HFFc6 (cell line): ENCODE measurements around the gene TRIP10. TPM values are rescaled to one million over a fixed set of nuclear protein-coding genes. Genes with fewer than 3 reads are reported as not detected.
"Not testable (repeated sequence)": the region's sequence is repeated elsewhere in the genome, so short reads cannot be mapped to it uniquely, and the experiment has no call there.

ENCODE experiments used
- DNase-seq: peaks from one replicate; pipeline ENCODE4 v3.0.0-alpha.2; 2018
- H3K27ac Mint-ChIP-seq: 2 replicates; pipeline ENCODE4 v1.8.0; 2020; ENCODE audit warnings: mild to moderate bottlenecking, mixed read lengths
- H3K27me3 Mint-ChIP-seq: 2 replicates; pipeline ENCODE4 v1.8.0; 2021; ENCODE audit warnings: mild to moderate bottlenecking, moderate library complexity, mixed read lengths; ENCODE audit not compliant: insufficient read depth
- H3K36me3 Mint-ChIP-seq: 2 replicates; pipeline ENCODE4 v1.8.0; 2021; ENCODE audit warnings: low read depth, mixed read lengths
- H3K4me1 Mint-ChIP-seq: 2 replicates; pipeline ENCODE4 v1.8.0; 2020; ENCODE audit warnings: low read depth, mixed read lengths
- H3K4me3 Mint-ChIP-seq: 2 replicates; pipeline ENCODE4 v1.8.0; 2020; ENCODE audit warnings: mild to moderate bottlenecking, moderate library complexity, mixed read lengths
- H3K9me3 Mint-ChIP-seq: 2 replicates; pipeline ENCODE4 v1.8.0; 2020; ENCODE audit warnings: mild to moderate bottlenecking, mixed read lengths
- total RNA-seq, 6 experiments: library from RNA; stranded (reverse); fragmentation: NEBNext Ultra II Directional; extraction: Animal tissue kit (Norgen Biotek cat#: 25700); gene quantifications; 2 replicates in 1 of 6; 3 replicates in 5 of 6; pipeline ENCODE4 v1.2.3, GENCODE V29; 2021
- TF ChIP-seq, protein P1 (sequence below): fragments of 200-600 bp; sonication (generic); IDR thresholded peaks from 2 replicates; pipeline ENCODE4 v1.5.0; 2021; ENCODE audit warnings: antibody characterized with exemption, mild to moderate bottlenecking

Gene TRIP10
- total RNA-seq, 6 experiments from 2014 or later: 46.1 to 53.3 (median 48.8) TPM

DNA sequence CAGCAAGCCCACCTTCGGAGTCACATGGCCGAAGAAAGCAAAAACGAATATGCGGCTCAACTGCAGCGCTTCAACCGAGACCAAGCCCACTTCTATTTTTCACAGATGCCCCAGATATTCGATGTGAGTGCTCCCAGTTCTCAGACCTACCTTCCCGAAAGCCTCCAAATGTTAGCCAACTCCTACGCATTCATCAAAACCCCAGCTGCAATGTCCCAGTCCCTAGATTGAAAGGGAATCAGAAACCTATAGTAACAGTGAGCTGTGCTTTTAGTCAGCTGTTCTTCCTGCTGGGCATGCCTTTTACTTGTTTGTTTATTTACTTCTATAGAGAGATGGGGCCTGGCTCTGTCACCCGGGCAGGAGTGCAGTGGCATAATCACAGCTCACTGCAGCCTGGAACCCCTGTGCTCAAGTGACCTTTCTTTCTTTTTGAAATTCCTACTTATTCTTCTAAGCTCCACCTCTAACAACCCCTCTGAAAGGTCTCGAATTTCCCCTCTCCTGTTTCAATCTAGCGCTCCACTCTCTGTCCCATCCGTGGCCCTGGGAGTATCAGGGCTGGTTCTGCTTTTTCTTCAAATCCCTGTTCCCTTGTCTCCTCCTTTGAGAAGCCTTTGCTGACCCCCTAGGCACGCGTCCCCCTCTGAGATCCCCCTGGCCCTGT is 4.4 kb downstream of the TRIP10 start:
- Mint-ChIP-seq H3K4me3 (peak overlapping the region; percentile 82), H3K36me3 (peaks cover 28% of the 10 kb centered on the region), H3K27me3 (peaks cover 2% of the 10 kb centered on the region), H3K27ac (peak overlapping the region; percentile 95), H3K4me1 (peaks cover 54% of the 10 kb centered on the region), H3K9me3 (no peaks in the 10 kb centered on the region)
- peak; percentile 31 for DNase-seq
- TF ChIP-seq, protein P1, sequence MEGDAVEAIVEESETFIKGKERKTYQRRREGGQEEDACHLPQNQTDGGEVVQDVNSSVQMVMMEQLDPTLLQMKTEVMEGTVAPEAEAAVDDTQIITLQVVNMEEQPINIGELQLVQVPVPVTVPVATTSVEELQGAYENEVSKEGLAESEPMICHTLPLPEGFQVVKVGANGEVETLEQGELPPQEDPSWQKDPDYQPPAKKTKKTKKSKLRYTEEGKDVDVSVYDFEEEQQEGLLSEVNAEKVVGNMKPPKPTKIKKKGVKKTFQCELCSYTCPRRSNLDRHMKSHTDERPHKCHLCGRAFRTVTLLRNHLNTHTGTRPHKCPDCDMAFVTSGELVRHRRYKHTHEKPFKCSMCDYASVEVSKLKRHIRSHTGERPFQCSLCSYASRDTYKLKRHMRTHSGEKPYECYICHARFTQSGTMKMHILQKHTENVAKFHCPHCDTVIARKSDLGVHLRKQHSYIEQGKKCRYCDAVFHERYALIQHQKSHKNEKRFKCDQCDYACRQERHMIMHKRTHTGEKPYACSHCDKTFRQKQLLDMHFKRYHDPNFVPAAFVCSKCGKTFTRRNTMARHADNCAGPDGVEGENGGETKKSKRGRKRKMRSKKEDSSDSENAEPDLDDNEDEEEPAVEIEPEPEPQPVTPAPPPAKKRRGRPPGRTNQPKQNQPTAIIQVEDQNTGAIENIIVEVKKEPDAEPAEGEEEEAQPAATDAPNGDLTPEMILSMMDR: no peak

DNA sequence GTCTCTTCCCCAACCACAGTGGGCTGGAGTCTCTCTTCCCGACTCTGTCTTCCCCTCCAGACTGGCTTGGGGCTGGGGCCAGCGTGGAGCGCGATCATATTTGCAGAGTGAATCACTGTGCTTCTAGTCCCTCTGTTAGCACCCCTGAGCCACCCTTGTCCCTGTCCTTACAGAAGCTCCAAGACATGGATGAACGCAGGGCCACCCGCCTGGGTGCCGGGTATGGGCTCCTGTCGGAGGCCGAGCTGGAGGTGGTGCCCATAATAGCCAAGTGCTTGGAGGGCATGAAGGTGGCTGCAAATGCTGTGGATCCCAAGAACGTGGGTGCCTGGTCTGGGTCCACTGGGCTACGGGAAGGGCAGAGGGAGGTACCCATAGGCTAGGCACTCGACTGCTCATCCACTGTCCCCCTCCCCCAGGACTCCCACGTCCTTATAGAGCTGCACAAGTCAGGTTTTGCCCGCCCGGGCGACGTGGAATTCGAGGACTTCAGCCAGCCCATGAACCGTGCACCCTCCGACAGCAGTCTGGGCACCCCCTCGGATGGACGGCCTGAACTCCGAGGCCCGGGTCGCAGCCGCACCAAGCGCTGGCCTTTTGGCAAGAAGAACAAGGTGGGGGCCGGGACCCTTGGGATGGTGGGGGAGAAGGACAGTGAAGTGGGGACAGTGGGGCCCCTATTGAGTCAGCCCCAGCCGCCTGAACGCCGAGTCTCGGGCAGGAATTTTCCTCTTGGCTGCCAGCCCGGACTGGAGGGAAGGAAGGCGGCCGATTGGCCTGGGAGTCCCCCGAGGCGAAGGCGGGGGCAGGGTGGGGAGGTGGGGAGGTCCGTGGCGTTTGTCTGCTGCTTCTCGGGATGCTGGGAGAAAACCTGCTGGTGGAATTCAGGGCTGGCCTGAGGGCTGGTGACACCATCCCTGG is 5.2 kb downstream of the TRIP10 start:
- no peaks in the 10 kb centered on the region for H3K9me3 Mint-ChIP-seq
- H3K27ac Mint-ChIP-seq: peak overlapping the region; percentile 95
- peaks cover 2% of the 10 kb centered on the region for H3K27me3 Mint-ChIP-seq
- TF ChIP-seq, protein P1: no peak
- H3K36me3 Mint-ChIP-seq: peaks cover 36% of the 10 kb centered on the region
- peak; percentile 94 for DNase-seq
- peak overlapping the region; percentile 82 for H3K4me3 Mint-ChIP-seq
- peaks cover 49% of the 10 kb centered on the region for H3K4me1 Mint-ChIP-seq

DNA sequence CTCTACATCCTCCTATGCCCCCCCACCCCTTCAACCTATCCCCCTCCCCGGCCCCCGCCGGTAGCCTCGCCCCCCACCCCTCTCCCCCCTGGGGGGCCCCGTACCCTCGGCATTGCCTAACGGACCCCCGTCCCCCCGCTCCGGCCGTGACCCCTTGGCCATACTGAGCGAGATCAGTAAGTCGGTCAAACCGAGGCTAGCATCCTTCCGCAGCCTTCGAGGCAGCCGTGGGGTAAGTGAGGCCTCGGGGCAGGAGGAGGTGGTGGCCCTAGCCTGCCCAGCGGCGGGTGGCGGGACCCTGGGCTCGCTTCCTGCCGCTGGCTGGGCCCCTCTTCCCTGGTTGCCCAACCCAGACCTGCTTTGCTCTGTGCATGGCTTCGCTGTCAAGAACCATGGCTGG is 6.5 kb downstream of the TRIP10 start:
- TF ChIP-seq, protein P1: no peak
- Mint-ChIP-seq H3K4me1 (peaks cover 46% of the 10 kb centered on the region), H3K27ac (no peak overlapping the region; the same call in 1 of the 2 replicates), H3K4me3 (peak overlapping the region; percentile 82; the same call in 1 of the 2 replicates), H3K36me3 (peaks cover 38% of the 10 kb centered on the region), H3K9me3 (no peaks in the 10 kb centered on the region), H3K27me3 (peaks cover 2% of the 10 kb centered on the region)
- DNase-seq: no peak

DNA sequence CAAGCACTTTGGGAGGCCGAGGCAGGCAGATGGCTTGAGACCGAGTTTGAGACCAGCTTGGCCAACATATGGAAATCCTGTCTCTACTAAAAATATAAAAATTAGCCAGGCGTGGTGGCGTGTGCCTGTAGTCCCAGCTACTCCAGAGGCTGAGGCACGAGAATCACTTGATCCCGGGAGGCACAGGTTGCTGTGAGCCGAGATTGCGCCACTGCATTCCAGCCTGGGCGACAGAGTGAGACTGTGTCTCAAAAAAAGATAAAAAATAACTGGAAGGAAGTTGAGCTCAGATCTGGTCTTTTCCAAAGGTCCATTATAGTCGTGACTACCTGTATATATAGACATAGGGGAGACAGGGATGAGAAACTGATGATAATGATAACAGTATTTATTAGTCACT is 9.1 kb downstream of the TRIP10 start:
- not testable (repeated sequence) for H3K27me3 Mint-ChIP-seq, DNase-seq, H3K27ac Mint-ChIP-seq, H3K9me3 Mint-ChIP-seq, H3K4me3 Mint-ChIP-seq
- Mint-ChIP-seq H3K4me1 (peaks cover 24% of the 10 kb centered on the region), H3K36me3 (peaks cover 35% of the 10 kb centered on the region)

DNA sequence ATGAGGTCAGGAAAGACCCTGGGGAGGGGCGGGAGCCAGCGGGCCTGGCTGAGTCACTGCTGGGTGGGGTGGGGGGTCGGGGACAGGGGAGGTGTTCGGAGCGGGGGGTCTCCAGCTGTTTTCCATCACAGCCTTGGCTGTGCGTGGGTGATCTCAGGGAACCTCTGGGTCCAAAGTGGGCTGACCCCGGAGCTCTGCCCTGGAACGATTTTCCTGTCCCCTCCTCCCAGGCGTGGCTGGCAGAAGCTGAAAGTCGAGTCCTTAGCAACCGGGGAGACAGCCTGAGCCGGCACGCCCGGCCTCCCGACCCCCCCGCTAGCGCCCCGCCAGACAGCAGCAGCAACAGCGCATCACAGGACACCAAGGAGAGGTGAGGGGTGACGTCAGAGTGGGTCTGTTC is 10.6 kb downstream of the TRIP10 start:
- H3K27me3 Mint-ChIP-seq: peaks cover 2% of the 10 kb centered on the region; the same call in 1 of the 2 replicates
- H3K36me3 Mint-ChIP-seq: peaks cover 26% of the 10 kb centered on the region
- no peak for DNase-seq
- no peaks in the 10 kb centered on the region for H3K9me3 Mint-ChIP-seq
- H3K4me3 Mint-ChIP-seq: no peak overlapping the region
- H3K27ac Mint-ChIP-seq: no peak overlapping the region
- TF ChIP-seq, protein P1: no peak
- peaks cover 9% of the 10 kb centered on the region for H3K4me1 Mint-ChIP-seq

DNA sequence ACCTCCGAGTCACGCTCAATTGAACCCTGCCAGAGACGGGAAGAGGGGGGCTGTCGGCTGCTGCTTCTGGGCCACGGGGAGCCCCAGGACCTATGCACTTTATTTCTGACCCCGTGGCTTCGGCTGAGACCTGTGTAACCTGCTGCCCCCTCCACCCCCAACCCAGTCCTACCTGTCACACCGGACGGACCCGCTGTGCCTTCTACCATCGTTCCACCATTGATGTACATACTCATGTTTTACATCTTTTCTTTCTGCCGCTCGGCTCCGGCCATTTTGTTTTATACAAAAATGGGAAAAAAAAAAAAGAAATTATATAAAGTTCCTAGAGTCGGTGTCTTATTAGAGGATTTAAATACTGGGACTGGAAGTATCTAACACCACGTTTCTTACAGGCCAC is 11.7 kb downstream of the TRIP10 start:
- TF ChIP-seq, protein P1: no peak
- DNase-seq: no peak
- Mint-ChIP-seq H3K27ac (no peak overlapping the region), H3K9me3 (no peaks in the 10 kb centered on the region), H3K4me1 (no peaks in the 10 kb centered on the region), H3K27me3 (no peaks in the 10 kb centered on the region), H3K4me3 (no peak overlapping the region), H3K36me3 (peaks cover 19% of the 10 kb centered on the region)
